Dermis microvascular lymphatic vessel endothelial cell (primary cell): ENCODE results near the gene ZMYND8. TPM values are rescaled to one million over a fixed set of nuclear protein-coding genes. Genes with fewer than 3 reads are reported as not detected.
"Not testable (repeated sequence)": the region's sequence is repeated elsewhere in the genome, so short reads cannot be mapped to it uniquely, and the experiment has no call there.

Experiments
- DNase-seq, 2 donors: peaks; one replicate each; pipeline versions ENCODE4 v3.0.0 to v3.0.0-alpha.2; 2010; ENCODE audit warnings: low read depth in 2 of 2
- total RNA-seq: library from RNA; depleted of rRNA; stranded (reverse); fragments of >200 nt; gene quantifications from 2 replicates; pipeline ENCODE4 v1.2.1, GENCODE V29; 2014

ZMYND8 gene
- 24.9 and 28.3 TPM in 2 replicates for total RNA-seq

GRCh38 chr20:47356526-47357295 is at the start of gene ZMYND8:
TSS of gene ZMYND8 (minus strand) at chr20:47356699. CDS start at chr20:47356670, 29 bp downstream.
- peak; percentile 83 to 92 for DNase-seq

DNA sequence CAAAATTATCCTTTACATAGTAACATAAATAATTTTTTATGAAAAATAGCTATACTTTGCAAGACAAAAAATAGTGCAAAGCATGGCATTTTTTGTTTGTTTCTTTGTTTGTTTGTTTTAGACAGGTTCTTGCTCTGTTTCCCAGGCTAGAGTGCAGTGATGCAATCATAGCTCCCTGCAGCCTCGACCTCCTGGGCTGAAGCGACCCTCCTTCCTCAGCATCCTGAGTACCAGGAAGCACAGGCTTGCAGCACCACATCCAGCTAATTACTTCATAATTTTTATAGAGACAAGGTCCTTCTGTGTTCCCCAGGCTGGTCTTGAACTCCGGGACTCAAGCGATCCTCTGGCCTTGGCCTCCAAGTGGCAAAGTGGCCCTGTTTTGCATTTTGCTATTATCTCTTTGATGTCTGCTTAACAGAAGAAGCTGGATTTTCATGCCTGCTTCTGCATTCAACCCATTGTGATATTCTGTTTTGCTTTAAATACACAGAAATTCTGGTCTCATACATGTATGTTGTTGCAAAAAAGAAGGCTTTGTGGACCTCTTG is 49.4 kb upstream of the ZMYND8 start:
- DNase-seq, result no peak

GRCh38 chr20:47400685-47401084 is 44.2 kb upstream of the ZMYND8 start:
- no peak for DNase-seq

DNA sequence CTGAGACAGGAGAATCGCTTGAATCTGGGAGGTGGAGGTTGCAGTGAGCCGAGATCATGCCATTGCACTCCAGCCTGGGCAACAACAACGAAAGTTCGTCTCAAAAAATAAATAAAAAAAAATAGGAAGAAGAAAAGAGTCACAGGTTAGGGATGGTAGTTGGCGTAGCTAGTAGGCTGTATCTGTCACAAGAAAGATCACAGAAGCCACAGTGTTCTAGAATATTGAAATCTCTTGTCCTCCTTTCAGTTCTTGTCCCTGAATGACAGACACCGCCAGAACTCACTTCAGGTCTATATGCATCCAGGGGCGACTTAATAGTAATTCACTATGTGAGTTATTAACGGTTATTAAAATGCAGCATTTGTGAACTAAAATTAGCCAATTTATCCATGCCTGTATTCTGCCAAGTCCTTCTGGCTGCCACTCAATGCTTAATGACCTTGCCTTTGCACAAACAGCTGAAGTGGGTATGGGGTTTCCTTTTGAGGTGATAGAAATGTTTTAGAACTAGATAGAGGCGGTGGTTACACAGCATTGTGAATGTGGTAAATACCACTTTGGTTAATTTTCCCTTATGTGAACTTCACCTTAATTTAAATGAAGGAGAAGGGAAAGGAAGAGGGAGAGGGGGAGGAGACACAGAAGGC is 41.3 kb upstream of the ZMYND8 start:
- no peak for DNase-seq

DNA sequence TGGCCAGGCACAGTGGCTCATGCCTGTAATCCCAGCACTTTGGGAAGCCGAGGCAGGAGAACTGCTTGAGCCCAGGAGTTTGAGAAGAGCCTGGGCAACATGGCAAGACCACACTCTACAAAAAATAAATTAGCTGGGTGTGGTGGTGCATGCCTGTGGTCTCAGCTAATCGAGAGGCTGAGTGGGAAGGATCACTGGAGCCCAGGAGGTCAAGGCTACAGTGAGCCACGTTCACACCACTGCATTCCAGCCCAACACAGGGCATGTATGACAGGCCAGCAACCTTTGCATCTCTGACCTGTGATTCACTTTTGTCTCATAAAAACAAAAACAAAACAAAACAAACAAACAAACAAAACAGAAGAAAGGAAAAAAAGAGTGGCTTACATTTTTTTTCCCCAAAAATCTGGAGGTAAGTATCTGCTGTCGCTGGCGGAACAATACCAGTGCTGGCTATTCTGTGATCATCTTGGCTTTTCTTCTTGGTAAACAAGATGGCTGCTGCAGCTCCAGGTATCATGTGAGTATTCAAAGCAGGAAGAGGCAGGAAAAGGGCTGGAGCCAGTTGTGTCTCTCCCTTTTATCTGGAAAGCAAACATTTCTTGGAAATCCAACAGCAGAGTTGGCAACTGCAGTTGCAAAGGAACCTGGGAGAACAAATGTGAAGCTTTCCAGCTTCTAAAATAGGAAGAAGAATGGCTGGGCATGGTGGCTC is 40.4 kb upstream of the ZMYND8 start:
- no peak for DNase-seq

- not testable (repeated sequence) for DNase-seq
Observed at GRCh38 chr20:47393796-47394514, 37.5 kb upstream of the ZMYND8 start.

- no peak for DNase-seq
Observed at GRCh38 chr20:47392721-47393073, 36.2 kb upstream of the ZMYND8 start.

- DNase-seq, result peak; percentile 24 to 76
Observed at GRCh38 chr20:47392015-47392720, 35.7 kb upstream of the ZMYND8 start.

DNA sequence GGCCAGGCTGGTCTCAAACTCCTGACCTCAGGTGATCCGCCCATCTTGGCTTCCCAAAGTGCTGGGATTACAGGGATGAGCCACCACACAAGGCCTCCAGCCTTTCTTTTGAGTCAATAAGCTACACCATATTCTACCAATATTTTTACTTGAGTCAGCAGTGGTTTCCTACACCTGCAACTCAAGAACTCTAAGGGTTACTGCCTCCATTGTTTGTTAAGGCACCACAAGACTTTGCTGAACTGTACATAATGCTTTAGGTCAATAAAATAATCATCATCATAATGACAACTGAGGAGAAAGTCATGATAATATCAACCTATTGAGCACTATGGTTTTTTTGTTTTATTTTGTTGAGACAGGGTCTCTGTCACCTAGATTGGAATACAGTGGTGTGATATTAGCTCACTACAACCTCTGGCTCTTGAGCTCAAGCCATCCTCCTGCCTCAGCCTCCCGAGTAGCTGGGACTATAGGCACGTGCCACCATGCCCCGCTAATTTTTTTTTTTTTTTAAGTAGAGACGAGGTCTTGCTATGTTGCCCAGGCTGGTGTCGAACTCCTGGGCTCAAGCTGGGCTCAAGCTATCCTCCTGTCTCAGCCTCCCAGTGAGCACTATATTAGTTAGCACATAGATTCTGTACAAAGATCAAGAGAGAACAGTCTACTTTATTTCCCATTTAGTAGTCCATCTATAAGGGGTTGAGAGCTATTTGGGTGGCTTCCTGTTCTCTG is 34.9 kb upstream of the ZMYND8 start:
- no peak for DNase-seq

DNA sequence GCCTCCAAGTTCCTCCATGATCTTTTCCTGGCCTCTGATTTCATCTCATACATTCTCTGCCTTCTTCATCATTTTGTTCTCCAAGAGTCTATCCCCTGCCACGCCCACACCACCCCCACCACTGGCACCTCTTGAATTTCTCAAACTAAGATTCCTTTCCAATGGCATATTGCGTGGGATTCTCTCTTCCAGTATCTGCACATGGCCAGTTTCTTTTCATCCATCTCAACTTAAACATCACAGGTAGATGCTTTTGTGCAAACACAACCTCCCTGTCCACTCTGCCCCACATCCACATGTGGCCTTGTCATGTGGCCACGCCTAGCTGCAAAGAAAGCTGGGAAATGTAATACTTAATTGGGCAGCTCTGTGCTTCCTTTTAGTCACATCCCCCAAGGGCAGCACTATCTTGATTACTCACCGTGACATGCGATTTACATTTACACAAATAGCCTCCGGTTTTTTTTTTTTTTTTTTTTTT is 33.4 kb upstream of the ZMYND8 start:
- peak in 1 of 2 donors; percentile 34 for DNase-seq

GRCh38 chr20:47385968-47386367 is 29.5 kb upstream of the ZMYND8 start:
- not testable (repeated sequence) for DNase-seq

GRCh38 chr20:47382746-47383415 is 26.4 kb upstream of the ZMYND8 start:
- no peak for DNase-seq

GRCh38 chr20:47380481-47380880 is 24.0 kb upstream of the ZMYND8 start:
- DNase-seq, result no peak

- no peak for DNase-seq
Observed at GRCh38 chr20:47379433-47380150, 23.1 kb upstream of the ZMYND8 start.

DNA sequence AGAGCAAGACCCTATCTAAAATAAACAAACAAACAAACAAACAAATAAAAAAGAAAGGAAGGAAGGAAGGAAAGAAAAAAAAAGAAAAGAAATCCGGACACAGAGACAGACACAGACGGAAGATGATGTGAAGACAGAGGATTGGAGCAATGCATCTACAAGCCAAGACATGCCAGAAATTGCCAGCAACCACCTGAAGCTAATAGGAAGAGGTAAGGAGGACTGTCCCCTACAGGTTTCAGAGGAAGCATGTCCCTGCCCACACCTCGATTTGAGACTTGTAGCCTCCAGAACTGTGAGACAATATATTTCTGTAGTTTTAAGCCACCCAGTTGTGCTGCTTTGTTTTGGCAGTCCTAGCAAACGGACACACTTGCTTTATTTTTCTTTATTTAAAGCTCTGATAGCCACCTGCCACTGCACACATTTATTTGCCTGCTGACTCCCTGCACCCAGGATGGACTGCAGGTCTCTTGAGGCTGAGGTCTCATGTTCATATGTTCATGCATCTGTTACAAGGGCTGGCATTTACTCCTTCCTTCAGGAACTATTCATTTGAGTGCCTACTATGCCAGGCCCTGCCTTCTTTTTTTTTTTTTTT is 20.7 kb upstream of the ZMYND8 start:
- DNase-seq, result no peak

- not testable (repeated sequence) for DNase-seq
Observed at GRCh38 chr20:47376096-47376643, 19.7 kb upstream of the ZMYND8 start.

- DNase-seq, result not testable (repeated sequence)
Observed at GRCh38 chr20:47374121-47374520, 17.6 kb upstream of the ZMYND8 start.

GRCh38 chr20:47373206-47373733 is 16.8 kb upstream of the ZMYND8 start:
- no peak for DNase-seq
